Measurements from ENCODE around the gene EMC7.

DNA sequence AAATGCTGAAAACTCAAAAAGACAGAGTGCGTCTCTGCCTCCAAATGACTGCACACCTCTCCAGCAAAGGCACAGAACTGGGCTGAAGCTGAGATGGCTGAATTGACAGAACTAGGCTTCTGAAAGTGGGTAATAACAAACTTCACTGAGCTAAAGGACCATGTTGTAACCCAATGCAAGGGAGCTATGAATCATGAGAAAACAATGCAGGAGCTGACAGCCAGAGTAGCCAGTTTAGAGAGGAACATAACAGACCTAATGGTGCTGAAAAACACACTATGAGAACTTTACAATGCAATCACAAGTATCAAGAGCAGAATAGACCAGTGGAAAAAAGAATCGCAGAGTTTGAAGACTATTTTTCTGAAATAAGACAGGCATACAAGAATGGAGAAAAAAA is 52.5 kb downstream of the EMC7 start:
- no peak for TF ChIP-seq MXD4 (CRISPR knock-in tag; IDR thresholded peaks at IDR 0.05; ENCODE audit: borderline replicate concordance)
- no peak for TF ChIP-seq CTCF (IDR thresholded peaks at IDR 0.05)

Data from WTC11 (cell line).